NCI-H2081 treated with DMSO at 0.1 percent for 48 hours (cell line): ENCODE measurements around the gene COMTD1.
"Not testable (repeated sequence)": the region's sequence is repeated elsewhere in the genome, so short reads cannot be mapped to it uniquely, and the experiment has no call there.

Experiments
- DNase-seq: peaks from one replicate; lab custom pipeline; 2025; lab: John Stamatoyannopoulos, UW

The COMTD1 gene

GRCh38 chr10:75194625-75195024, 41.1 kb downstream of the COMTD1 start:
- not testable (repeated sequence) for DNase-seq

GRCh38 chr10:75191821-75192568, 43.8 kb downstream of the COMTD1 start:
- DNase-seq = no peak

GRCh38 chr10:75189266-75190096, 46.3 kb downstream of the COMTD1 start:
- DNase-seq = no peak

DNA sequence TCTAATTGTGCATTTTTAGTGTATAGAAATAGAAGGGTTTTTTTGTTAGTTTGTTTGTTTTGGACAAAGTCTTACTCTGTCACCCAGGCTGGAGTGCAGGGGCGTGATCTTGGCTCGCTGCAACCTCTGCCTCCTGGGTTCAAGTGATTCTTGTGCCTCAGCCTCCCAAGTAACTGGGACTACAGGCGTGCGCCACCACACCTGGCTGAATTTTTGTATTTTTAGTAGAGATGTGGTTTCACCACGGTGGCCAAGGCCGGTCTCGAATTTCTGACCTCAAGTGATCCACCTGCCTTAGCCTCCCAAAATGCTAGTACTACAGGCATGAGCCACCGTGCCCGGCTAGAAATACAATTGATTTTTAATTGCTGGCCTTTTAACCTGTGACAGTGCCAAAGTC, 47.2 kb downstream of the COMTD1 start:
- not testable (repeated sequence) for DNase-seq

DNA sequence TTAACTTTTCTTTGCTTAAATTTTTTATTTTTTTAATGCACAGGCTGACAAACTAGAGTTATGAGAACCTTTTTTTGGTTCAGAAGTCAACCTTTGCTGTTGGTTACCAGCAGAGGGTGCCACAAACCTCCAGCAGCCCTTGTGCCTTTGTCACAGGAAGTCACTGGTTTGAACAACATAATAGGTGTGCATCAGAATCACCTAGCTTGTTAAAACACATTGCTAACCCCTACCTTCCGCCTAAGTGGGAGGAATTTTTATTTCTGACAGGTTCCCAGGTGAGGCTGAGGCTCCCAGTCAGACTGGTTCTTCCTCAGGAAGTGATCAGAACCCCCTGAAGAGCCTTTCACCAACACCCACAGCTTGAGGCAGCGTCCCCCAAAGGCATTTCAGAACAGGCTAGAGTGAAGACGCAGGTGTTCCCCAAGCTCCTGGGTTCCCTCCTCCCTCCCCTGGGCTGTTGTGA, 47.8 kb downstream of the COMTD1 start:
- no peak for DNase-seq

DNA sequence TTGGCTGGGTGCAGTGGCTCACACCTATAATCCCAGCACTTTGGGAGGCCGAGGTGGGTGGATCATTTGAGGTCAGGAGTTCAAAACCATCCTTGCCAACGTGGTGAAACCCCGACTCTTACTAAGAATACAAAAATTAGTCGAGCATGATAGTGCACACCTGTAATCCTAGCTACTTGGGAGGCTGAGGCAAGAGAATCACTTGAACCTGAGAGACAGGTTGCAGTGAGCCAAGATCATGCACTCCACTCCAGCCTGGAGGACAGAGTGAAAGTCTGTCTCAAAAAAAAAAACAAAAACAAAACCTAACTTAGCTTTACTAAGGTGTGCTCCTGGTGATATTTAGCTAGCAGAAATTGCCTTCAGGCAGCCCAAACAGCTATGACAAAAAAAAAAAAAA, 49.4 kb downstream of the COMTD1 start:
- no peak for DNase-seq
